ENCODE results near the gene AP1B1. TPM values are rescaled to one million over a fixed set of nuclear protein-coding genes. Genes with fewer than 3 reads are reported as not detected.

The AP1B1 gene
- polyA plus RNA-seq, 3 donors: 22.3 to 36.5 (median 36.1) TPM

DNA sequence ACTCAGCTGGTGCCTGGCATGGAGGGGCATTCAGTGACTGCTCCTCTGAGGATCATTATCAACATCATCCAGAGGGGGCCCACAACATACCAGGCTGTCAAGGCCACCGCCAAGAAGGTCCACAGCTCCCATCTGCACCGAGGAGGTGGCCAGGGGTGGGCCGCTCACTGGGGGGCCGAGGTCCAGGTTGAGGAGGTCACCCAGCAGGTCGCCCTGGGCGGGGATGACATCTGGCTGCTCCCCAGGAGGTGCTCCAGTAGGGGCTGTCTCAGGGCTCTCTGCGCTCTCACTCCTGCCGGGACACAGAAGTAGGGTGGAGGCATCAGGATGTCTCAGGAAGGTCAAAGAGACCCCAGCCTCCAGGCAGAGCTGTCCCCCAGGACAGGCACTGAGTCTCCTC lies 47.8 kb downstream of the AP1B1 start:
- H3K27ac ChIP-seq (ENCODE audit: low read depth, low read length): no peak overlapping the region
- 90 to 97% (median 96%) methylated on average over 8 of the region's 8 CpGs for WGBS, 3 donors

DNA sequence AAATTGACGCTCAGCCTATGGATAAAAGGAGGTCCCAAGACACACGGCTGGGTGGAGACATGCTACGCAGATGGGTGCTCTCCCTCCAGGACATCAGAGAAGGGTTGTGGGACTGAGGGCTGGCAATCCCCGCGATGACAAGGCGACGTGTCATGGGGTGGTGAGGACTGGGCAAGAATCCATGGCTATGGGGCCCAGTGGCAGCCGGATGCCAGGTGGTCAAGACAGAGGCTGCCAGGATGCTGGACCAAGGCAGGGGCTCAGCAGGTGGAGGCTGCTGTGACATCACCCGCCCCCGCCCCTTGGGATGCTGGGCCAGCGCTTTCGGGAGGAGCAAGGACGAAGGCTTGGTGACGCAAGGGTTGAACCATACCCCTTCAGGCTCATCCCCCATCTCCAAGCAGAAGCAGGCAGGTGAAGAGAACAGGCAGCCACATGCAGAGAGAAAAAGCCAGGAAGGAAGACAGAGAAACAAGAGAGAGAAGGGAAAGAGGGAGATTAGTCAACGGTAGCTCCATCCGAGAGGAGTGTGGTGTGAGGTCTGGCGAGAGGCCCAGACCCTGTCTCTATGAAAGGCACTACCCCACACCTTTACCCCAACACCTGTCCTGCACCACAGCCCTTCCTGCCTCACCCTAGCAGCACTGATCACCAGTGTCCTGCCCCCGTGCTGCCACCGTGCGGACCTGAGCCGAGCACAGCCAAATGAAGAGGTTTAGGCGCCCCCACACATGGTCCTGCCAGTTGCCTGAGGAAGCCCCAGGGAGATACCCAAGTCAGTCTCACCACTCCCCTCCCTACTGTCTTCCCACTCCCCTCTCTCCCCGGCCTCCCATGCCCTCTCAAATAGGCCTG lies 48.8 kb downstream of the AP1B1 start:
- 93 to 95% (median 93%) methylated on average over 23 of the region's 23 CpGs for WGBS, 3 donors
- no peak overlapping the region for H3K27ac ChIP-seq (ENCODE audit: low read depth, low read length)

DNA sequence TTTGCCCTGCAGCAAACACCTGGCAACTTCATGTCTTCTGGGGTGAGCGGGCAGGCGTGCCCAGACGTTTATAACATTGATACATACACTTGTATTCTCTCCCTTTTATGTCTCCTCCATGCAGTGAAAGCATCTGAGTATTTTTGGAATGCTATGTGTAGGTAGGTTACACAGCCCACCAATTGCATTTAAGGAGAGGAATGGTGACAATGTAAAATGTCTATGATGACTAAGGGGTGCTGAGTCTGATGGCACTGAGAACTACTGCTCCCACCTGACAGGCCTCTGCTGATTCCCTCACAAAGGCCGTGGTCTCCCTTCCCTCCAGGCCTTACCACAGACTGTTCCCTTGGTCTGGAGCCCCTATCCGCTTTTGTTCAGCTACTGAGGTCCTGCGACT lies 50.0 kb downstream of the AP1B1 start:
- H3K27ac ChIP-seq (ENCODE audit: low read depth, low read length): no peak overlapping the region
- WGBS, 3 donors: 91 to 96% (median 93%) methylated on average over 6 of the region's 6 CpGs

DNA sequence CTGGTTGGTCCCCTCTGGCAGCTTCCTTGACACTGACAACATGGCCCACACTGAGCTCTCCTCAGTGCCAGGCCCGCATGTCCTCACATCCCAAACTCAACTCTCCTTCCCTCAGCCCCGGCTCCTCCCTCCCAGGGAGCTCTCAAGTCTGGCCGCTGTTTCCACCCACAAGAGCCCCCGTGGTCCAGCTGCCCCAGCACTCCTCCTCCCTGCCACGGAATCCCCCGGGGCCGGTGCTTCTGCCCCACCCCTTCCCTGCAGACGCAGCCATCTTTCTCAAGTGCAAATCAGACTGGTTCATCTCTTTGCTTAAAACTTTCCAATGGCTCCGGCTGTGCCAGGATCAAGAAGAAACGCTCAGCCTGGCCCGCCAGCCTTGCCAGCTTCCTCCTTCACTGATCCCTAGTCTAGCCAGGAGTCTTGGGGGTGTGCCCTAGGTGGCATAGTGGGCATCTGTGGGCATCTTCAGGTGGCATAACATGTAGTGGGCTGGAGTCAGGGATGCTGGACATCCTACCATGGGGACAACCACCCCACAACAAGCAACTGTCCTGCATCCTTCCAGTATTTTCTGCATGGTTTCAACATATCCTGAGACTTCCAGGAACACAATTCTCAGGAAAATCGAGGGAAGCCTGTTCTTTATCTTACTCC lies 50.6 kb downstream of the AP1B1 start:
- no peak overlapping the region for H3K27ac ChIP-seq (ENCODE audit: low read depth, low read length)
- WGBS, 3 donors: 69 to 84% (median 79%) methylated on average over 12 of the region's 12 CpGs

DNA sequence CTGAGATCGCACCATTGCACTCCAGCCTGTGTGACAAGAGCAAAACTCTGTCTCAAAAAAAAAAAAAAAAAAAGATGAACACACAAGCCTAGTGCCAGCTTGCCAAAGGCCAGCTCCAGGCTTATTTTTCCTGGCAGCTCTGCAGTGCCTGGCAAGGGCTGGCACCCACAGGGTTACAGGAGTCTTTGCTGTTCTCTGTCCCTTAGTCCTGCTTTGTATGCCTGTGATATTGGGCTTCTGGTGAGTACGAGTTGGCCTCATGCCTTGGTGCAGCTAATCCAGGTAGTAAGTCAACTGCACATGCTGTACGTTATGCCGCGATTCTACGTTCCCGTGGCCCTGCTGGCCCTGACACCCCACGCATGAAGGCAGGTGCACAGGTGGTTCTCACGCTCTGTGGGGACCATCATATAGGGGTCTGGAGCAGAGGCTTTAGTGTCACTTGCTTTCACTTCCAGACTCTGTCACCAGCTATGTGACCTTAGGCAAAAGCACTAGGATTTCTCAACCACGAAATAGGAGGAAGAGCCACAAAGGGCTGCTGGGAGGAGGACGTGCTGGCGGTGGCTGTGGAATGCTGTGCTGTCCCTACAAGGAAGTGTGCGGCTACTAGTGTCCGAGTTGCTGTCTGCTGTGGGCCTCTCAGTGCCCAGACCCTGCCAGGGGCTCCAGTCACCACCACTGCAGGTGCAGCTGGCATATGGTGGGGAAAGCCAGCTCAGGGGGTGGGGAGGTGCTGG lies 51.4 kb downstream of the AP1B1 start:
- 69 to 84% (median 78%) methylated on average over 14 of the region's 14 CpGs for WGBS, 3 donors

DNA sequence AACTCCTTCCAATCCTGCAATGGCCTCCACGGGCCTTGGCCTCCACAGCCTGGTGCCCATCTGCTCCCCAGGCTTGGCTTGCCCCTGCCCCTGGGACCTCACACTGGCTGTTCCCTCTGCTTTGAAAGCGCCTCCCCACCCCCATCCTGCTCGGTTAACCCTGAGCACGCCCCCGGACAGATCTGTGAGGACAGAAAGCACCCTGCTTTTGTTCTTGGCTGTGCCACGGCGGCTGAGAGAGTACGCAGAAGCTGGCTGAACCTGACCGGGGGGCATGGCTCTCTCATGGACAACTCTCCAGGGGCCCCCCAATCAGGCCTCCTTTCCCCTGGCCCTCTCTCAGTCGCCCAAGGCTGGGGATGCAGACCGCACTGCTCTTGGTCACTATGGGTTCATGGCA lies 52.7 kb downstream of the AP1B1 start:
- 91 to 94% (median 92%) methylated on average over 11 of the region's 11 CpGs for WGBS, 3 donors
- no peak overlapping the region for H3K27ac ChIP-seq (ENCODE audit: low read depth, low read length)

More for the DNA sequence above, 51.4 kb downstream of the AP1B1 start:
- no peak overlapping the region for H3K27ac ChIP-seq (ENCODE audit: low read depth, low read length)

DNA sequence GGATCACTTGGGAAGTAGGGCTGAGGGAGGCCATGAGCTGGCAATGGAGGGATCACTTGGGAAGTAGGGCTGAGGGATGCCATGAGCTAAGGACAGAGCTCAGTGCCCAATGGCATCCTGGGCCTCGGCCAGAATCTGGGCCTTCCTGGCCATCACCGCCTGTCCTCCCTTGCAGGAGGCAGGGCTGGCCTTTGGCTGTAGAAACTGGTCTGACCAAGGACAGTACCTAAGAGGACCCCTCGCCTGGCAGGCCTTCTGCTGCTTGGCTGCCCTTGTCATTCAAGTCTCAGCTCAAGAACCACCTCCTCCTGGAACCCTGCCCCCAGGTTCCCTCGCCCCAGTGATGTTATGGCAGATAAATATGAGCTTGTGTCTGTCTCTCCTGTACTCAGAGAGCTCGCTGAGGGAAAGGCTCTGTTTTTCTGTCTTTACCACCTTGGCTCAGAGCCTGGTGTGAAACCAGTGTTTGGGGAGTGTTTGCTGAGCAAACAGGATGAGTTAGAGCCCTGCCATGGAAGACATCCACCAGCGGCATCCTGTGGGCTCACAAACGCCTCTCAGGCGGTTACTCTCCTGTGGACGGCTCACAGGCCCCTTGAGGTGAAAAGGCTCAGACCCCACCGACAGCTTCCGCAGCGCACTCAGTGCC lies 53.5 kb downstream of the AP1B1 start:
- no peak overlapping the region for H3K27ac ChIP-seq (ENCODE audit: low read depth, low read length)
- WGBS, 3 donors: 84 to 94% (median 84%) methylated on average over 12 of the region's 12 CpGs

DNA sequence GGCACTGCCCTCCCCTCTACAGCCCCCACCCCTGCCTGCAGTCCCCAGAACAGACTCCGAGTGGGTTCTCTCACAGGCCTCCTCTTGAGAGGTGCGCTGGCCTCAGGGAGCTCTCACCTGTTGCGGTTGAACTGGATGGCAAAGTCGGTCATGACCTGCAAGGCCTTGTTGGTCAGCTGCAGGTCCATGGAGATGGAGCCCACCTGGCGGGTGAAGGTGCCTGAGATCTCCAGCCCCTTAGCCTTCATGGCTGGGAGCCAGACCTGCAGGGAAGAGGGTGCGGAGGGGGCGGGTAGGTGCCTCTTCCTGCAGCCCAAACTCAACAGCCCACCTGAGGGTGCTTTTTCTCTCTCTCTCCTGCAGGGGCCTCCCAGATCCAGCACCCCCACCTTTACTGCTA lies 54.2 kb downstream of the AP1B1 start:
- no peak overlapping the region for H3K27ac ChIP-seq (ENCODE audit: low read depth, low read length)
- WGBS, 3 donors: 91 to 98% (median 98%) methylated on average over 7 of the region's 7 CpGs

DNA sequence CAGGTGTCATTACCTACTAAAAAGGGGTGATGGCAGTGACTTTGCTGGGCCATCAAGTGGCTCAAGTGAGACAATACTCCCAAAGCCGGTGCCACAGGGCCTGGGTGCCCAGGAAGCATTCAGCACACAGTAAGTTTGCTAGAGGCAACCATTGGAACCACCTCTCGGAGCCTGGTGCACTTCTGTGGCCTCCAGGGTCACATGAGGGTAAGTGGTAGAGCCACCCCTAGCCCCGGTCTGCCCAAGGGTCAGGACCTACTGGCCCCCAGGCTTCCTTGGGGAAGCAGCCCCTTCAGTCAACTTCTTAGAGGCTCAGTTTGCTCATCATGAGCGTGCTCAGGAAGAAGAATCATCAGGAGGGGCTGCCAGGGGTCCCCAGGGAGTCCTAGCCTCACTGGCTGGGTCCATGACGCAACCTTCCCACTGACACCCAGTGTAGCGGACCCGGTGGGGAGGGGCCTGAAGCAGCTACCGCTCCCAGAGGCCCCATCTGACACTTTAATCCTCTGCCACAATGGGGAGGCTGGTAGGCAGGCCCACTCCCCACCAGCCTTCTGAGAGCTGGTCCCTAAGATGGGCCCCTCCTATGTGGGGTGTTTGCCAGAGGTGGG lies 55.4 kb downstream of the AP1B1 start:
- H3K27ac ChIP-seq (ENCODE audit: low read depth, low read length): no peak overlapping the region
- 89 to 97% (median 93%) methylated on average over 8 of the region's 8 CpGs for whole genome bisulfite sequencing, 3 donors

DNA sequence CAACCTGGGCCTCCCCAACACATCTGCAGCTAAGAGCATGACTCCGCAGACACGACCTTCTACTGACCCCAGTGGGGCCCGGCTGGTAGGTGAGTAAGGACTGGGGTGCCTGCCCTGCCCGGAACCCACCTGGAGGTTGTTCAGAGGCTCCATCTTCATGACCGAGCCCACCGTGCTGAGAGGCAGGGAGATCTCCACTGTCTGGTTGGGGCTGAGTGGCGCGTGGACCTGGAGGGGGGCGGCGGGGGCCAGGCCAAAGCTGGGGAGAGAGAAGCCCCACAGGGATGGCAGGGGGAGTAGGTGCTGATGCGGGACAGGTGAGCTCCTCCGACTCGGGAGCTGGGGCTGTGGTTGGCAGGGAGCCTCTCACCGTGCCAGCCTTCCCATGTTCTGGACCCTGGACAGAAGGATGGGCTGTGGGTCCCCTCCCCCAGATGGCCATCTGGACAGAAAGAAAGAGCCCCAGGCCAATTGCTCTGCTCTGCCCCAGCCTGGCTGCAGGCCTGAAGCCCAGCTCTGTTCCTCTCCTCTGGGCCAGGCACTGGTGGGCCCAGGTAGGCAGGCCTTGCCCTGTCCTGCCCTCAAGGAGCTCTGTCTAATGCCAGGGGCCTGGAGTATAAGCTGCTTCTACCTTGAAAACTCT lies 56.6 kb downstream of the AP1B1 start:
- 81 to 91% (median 85%) methylated on average over 13 to 14 of the region's 14 CpGs for WGBS, 3 donors
- no peak overlapping the region for H3K27ac ChIP-seq (ENCODE audit: low read depth, low read length)

DNA sequence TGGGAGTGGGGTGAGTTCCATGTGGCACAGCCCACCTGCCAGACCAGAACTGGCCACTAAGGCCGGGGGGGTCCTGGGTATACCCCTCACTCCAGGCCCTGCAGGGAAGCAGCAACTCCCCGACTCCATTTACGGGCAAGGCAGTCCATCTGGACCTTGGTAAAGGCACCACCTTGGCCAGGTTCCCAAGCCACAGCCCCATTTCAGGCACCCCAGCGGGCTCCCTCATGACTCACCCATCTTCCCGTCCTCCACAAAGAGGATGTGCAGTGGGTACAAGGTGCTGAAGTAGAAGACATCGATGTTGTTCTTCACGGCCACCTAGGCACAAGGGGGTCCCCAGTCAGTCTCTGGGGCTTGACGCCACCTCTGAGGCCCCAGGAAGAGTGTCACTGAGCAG lies 57.2 kb downstream of the AP1B1 start:
- no peak overlapping the region for H3K27ac ChIP-seq (ENCODE audit: low read depth, low read length)
- 87 to 94% (median 92%) methylated on average over 8 of the region's 8 CpGs for WGBS, 3 donors

DNA sequence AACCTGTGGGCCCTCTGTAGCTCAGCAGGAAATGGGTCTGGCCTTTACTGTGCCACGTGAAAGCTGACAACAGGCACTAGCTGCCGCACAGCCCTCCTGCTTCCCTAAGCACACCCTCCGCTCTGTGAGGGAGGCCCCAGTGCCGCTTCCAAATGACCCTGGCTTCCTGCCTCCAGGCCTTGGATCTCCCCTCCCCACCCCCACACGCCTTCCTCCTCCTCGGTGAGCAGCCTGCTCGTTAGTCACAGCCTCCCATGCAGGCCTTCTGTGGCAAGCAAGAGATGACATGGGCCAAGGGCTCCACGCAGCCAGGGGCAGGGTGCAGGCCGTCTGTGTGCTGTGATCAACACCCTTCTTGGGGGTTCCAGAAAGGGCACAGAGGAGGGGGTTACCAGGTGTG lies 57.6 kb downstream of the AP1B1 start:
- no peak overlapping the region for H3K27ac ChIP-seq (ENCODE audit: low read depth, low read length)
- WGBS, 3 donors: 54 to 60% (median 54%) methylated on average over 9 of the region's 9 CpGs

DNA sequence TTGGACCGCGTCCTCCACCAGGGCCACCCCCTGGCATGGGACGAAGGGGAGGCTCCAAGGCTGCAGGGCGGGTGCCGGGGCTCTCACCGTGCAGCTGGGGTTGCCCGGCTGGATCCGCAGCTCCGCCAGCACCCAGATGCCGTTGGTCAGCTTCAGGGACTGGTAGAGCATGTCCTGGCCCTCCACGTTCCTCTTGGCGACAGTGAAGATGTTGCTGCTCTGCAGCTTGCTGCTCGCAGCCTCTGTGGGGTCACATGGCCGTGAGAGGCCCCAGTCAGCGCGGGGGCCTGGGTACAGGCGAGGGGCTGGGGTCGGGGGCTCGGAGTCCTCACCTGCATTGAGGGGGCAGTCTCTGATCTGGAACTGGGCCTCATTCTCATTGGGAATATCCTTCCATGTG lies 58.1 kb downstream of the AP1B1 start:
- no peak overlapping the region for H3K27ac ChIP-seq (ENCODE audit: low read depth, low read length)
- 79 to 89% (median 85%) methylated on average over 19 of the region's 19 CpGs for WGBS, 3 donors

DNA sequence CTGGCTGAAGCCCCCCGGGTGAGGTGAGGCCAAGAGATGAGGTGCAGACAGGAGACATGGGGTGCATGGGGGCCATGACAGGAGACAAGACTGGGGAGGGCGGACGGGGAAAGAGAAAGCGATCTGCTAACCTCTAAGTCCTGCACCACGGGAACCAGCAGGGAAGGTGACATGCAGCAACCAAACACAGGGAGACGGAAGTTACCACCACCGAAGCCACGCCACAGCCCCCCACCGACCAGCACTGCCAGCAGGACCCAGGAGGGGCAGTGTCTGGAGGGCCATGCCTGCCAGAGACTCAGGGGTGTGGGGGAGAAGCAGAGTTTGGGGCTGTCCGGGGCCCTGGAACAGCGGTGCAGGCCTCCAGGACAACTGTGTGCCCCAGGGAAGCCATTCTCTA lies 58.8 kb downstream of the AP1B1 start:
- WGBS, 3 donors: 93 to 96% (median 95%) methylated on average over 11 of the region's 11 CpGs
- no peak overlapping the region for H3K27ac ChIP-seq (ENCODE audit: low read depth, low read length)

DNA sequence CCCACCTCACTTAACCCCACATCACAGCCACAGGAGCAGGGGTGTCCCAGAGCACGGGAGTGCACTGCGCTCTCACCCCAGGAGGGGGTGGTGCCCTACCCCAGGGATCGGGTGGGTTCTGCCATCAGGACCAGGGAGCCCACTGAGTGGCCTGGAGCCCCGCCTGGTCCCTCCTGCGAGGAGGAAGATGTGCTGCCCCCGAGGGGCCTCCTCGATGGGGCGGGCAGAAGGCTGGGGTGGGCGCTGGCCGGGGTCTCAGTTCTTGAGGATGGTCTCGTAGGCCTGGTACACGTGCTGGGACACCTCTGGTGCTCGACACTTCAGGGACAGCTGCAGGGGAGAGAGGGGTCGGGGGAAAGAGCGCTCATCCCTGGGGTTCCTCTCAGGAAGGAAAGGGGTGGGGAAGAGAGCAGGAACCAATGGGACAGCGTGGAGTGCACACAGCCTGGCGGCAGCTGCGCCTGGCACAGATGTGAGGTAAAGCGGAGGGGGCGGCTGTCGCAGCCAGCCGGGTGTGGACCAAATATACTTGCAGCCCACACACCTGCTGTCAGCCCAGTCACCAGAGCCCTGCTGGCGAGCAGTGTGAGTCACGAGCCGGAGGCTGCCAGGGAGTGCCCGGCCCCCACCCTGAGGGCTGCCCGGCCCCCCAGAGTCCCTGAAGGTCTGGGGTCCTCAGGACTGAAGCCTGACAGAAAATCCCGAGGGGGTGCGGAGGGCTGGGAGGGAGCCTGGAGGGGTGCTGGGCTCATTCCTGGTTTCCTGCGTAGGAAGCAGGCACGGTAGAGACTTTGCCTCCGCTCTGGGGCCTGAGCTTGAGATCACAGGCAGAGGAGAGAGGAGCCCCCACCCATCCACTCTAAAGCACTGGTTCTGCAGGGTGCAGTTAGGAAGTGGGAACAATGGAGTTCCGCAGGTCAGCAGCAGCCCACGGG lies 59.5 kb downstream of the AP1B1 start:
- WGBS, 3 donors: 86 to 93% (median 87%) methylated on average over 30 to 34 of the region's 34 CpGs
- no peak overlapping the region for H3K27ac ChIP-seq (ENCODE audit: low read depth, low read length)

DNA sequence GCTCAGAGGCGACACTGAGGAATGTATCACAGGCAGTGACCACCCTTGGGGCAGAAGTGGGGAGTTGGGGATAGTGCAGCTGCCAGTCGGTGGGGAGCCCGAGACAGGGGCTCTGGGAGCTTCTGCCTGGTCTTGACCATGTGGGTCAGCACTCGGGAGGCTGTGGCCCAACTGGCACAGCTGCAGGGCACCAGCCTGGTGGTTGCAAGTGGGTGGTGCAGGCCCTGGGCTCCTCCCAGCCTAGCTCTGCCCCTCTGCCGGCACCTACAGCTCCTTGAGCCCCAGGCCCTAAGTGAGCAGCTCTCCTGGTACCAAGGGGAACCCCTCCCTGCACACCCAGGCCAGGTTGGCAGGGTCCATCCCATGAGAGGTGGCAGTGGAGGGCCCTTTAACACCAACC lies 60.3 kb downstream of the AP1B1 start:
- no peak overlapping the region for H3K27ac ChIP-seq (ENCODE audit: low read depth, low read length)
- 94 to 95% (median 95%) methylated on average over 5 of the region's 5 CpGs for WGBS, 3 donors

Data from adipose tissue (tissue), 3 donors.